ENCODE results near the gene CDH13.

GRCh38 chr16:83762141-83762991, 1135.6 kb downstream of the CDH13 start:
- TF ChIP-seq CTCF (IDR thresholded peaks at IDR 0.05; ENCODE audit: insufficient read depth, low read length) (no peak), POLR2AphosphoS5 (IDR thresholded peaks at IDR 0.05; ENCODE audit: low read depth) (no peak), GABPA (IDR thresholded peaks at IDR 0.05; ENCODE audit: low read depth) (no peak)
